GM13976 (cell line): Measurements from ENCODE around the gene ACBD6.

ENCODE experiments used
- DNase-seq: peaks from one replicate; pipeline ENCODE4 v3.0.0; 2012; ENCODE audit warnings: low spot score
- CTCF ChIP-seq: IDR thresholded peaks from 2 replicates; pipeline ENCODE4 v1.5.1; 2012; ENCODE audit warnings: borderline replicate concordance, mild to moderate bottlenecking; ENCODE audit not compliant: insufficient read depth; ENCODE audit errors: extremely low read depth, missing control alignments, control extremely low read depth
- in situ Hi-C: fragments of 300-500 bp; cut with MboI; formaldehyde crosslinking; loops from one replicate; pipeline ENCODE4 v1.12.0; 2022; ENCODE audit warnings: low sequenced_read_pairs, mixed read lengths, inconsistent platforms; ENCODE audit not compliant: unreplicated experiment

ACBD6 gene

GRCh38 chr1:180273066-180273465 lies 229.3 kb downstream of the ACBD6 start:
- no peak for TF ChIP-seq CTCF
- DNase-seq = no peak
- in situ Hi-C loops = no loop called here

DNA sequence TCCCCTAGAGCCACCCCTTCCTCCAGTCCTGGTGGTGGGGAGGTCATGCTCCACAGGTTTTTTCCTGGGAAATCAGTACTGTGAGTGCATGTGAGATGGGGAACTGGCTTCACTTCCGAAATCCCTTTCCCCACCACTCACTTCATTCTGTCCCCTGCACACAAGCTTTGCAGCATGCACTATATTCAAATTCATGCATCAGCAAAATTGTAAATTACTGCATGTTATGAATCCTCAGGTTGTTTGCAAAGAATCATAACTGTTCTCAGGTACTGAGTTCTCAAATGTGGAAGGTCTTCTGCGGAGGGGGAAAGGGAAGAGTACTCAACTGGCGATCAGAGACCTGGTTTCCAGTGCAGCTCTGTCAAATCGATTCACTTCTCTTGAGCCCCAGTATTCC lies 230.0 kb downstream of the ACBD6 start:
- in situ Hi-C loops = no loop called here
- TF ChIP-seq CTCF = no peak
- DNase-seq = no peak

DNA sequence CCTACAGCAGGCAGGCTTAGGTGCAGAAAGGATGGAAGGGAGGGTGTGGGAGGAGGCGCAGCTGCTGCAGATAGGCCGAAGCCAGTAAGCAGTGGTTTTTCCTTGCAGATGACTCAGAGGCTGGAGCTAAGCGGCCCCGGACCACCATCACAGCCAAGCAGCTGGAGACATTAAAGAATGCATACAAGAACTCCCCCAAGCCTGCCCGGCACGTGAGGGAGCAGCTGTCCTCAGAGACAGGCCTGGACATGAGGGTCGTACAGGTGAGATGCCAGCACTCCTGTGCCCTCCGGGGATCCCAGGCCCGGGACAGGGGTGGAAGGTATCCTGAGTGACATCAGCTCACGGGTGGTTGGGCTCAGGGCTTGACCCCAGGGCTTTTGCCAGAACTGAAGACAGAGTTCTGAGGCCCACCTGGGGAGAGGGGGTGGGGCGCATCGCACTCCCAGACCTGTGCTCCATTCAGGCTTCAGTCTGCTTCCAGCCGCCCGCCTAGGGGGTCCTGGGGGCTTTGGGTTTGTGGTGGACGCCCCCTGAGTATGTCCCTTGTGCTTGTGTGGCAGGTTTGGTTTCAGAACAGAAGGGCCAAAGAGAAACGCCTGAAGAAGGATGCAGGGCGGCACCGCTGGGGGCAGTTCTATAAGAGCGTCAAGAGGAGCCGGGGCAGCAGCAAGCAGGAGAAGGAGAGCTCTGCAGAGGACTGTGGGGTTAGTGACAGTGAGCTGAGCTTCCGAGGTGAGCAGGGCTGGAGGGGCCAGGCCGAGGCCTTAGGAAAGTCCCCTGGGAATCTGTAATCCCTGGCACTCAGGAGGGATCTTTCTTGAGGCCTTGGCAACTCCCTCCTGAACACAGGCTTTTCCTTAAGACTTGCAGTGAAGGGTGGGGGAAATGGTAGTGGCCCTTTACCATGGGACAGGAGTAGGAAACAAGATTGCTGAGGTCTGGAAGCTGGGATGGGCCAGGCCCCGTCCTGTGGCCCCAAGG lies 230.8 kb downstream of the ACBD6 start:
- DNase-seq = no peak
- in situ Hi-C loops = no loop called here
- no peak for TF ChIP-seq CTCF

GRCh38 chr1:180270530-180271271 lies 231.7 kb downstream of the ACBD6 start:
- DNase-seq = no peak
- in situ Hi-C loops = no loop called here
- TF ChIP-seq CTCF = no peak

GRCh38 chr1:180269645-180270529 lies 232.5 kb downstream of the ACBD6 start:
- in situ Hi-C loops = no loop called here
- no peak for DNase-seq
- TF ChIP-seq CTCF = peak; percentile 15

DNA sequence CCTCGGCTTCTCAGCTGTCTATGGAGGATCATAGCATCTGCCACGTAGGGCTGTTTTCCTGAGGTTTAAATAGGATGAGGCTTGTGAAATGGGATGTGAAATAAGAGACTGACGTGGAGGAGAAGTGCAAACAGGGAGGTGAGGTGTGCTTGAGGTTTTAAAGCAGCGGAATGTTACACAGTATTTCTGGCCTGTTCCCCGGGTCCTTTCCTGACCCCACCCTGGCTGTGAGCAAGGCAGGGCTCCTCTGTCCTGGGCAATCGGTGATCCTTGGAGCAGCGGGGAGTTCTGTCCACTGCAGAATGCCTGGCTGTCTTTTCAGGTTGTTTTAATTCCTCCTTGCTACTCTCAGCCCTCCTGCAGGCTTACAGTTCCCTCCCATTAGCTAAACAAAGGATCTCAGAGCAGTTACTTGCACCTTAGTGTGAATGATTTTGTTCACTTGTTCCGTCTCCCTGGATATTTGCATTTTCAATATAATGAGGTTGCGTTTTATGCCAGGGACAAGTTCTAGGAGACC lies 233.8 kb downstream of the ACBD6 start:
- in situ Hi-C loops = no loop called here
- TF ChIP-seq CTCF = no peak
- no peak for DNase-seq
